CD14-positive monocyte (primary cell): Measurements from ENCODE around the gene CBX2. TPM values are rescaled to one million over a fixed set of nuclear protein-coding genes. Genes with fewer than 3 reads are reported as not detected.

Experiments used
- DNase-seq, 3 donors: peaks; one replicate each; pipeline ENCODE4 v3.0.0-alpha.2; 2011 to 2022
- H2AFZ ChIP-seq: 2 replicates; pipeline ENCODE4 v1.6.0; 2012; ENCODE audit warnings: mild to moderate bottlenecking, low read depth, low read length, inconsistent platforms; ENCODE audit not compliant: insufficient read depth, poor library complexity, severe bottlenecking
- H3K27ac ChIP-seq, 2 donors: 1 replicate in 1 of 2; 2 replicates in 1 of 2; pipeline ENCODE4 v1.5.1; 2012 to 2013; ENCODE audit warnings: low read length in 2 of 2, control low read depth in 1 of 2, inconsistent platforms in 1 of 2, low read depth in 1 of 2, mild to moderate bottlenecking in 1 of 2
- H3K27me3 ChIP-seq, 2 donors: one replicate each; pipeline versions ENCODE4 v1.6.0 to v1.6.1; 2011 to 2013; ENCODE audit warnings: low read length in 2 of 2; ENCODE audit not compliant: control insufficient read depth in 2 of 2, insufficient read depth in 2 of 2
- H3K36me3 ChIP-seq, 2 donors: replicated peaks in 1 of 2; 1 replicate in 1 of 2; 2 replicates in 1 of 2; pipeline versions ENCODE4 v1.5.1 to v1.6.1; 2012 to 2013; ENCODE audit warnings: low read length in 2 of 2, control low read depth in 1 of 2, inconsistent platforms in 1 of 2, mild to moderate bottlenecking in 1 of 2; ENCODE audit not compliant: insufficient read depth in 2 of 2, control insufficient read depth in 1 of 2
- H3K4me1 ChIP-seq, 2 donors: 1 replicate in 1 of 2; 2 replicates in 1 of 2; pipeline versions ENCODE4 v1.5.1 to v1.6.1; 2012 to 2013; ENCODE audit warnings: low read length in 2 of 2, control low read depth in 1 of 2, inconsistent platforms in 1 of 2, mild to moderate bottlenecking in 1 of 2, moderate library complexity in 1 of 2; ENCODE audit not compliant: insufficient read depth in 2 of 2, control insufficient read depth in 1 of 2
- H3K4me2 ChIP-seq: replicated peaks from 2 replicates; pipeline ENCODE3; 2012; ENCODE audit warnings: low read length, moderate library complexity, mild to moderate bottlenecking; ENCODE audit not compliant: poor library complexity, severe bottlenecking; ENCODE audit errors: extremely low read depth
- H3K4me3 ChIP-seq, 3 experiments: fragments of 200-600 bp in 1 of 3; sonication (generic) in 1 of 3; replicated peaks in 1 of 3; 1 replicate in 2 of 3; 2 replicates in 1 of 3; pipeline ENCODE4 v1.5.1; 2011 to 2013; ENCODE audit warnings: low read length in 3 of 3, mild to moderate bottlenecking in 3 of 3, control low read depth in 2 of 3, low read depth in 2 of 3, inconsistent platforms in 1 of 3, moderate library complexity in 1 of 3
- H3K79me2 ChIP-seq: 2 replicates; pipeline ENCODE4 v1.6.0; 2012; ENCODE audit warnings: mild to moderate bottlenecking, control low read depth, inconsistent platforms, low read length, moderate library complexity; ENCODE audit not compliant: insufficient read depth
- H3K9ac ChIP-seq: 2 replicates; pipeline ENCODE4 v1.6.0; 2017; ENCODE audit warnings: low read length, mild to moderate bottlenecking; ENCODE audit not compliant: insufficient read depth, poor library complexity, severe bottlenecking
- H3K9me3 ChIP-seq, 2 donors: replicated peaks in 1 of 2; 1 replicate in 1 of 2; 2 replicates in 1 of 2; pipeline versions ENCODE4 v1.5.1 to v1.6.1; 2012 to 2013; ENCODE audit warnings: low read length in 2 of 2, control low read depth in 1 of 2; ENCODE audit not compliant: control insufficient read depth in 1 of 2, insufficient read depth in 1 of 2
- H4K20me1 ChIP-seq: 2 replicates; pipeline ENCODE4 v1.6.0; 2012; ENCODE audit warnings: mild to moderate bottlenecking, low read length, control low read depth, moderate library complexity; ENCODE audit not compliant: insufficient read depth
- H3K27ac Mint-ChIP-seq, 7 donors: one replicate each; pipeline ENCODE4 v1.8.0; 2020; ENCODE audit warnings: mild to moderate bottlenecking in 7 of 7, mixed read lengths in 7 of 7, moderate library complexity in 6 of 7, inconsistent platforms in 2 of 7
- H3K27me3 Mint-ChIP-seq, 3 donors: one replicate each; pipeline ENCODE4 v1.8.0; 2021 to 2022; ENCODE audit warnings: low read depth in 3 of 3, mild to moderate bottlenecking in 3 of 3, mixed read lengths in 3 of 3, moderate library complexity in 3 of 3, inconsistent platforms in 1 of 3
- H3K36me3 Mint-ChIP-seq, 2 donors: one replicate each; pipeline ENCODE4 v1.8.0; 2020; ENCODE audit warnings: mixed read lengths in 2 of 2, inconsistent platforms in 1 of 2, mild to moderate bottlenecking in 1 of 2
- H3K4me1 Mint-ChIP-seq: one replicate; pipeline ENCODE4 v1.8.0; 2020; ENCODE audit warnings: mild to moderate bottlenecking, mixed read lengths
- H3K4me3 Mint-ChIP-seq, 2 donors: one replicate each; pipeline ENCODE4 v1.8.0; 2020; ENCODE audit warnings: mild to moderate bottlenecking in 2 of 2, mixed read lengths in 2 of 2, moderate library complexity in 1 of 2
- H3K9me3 Mint-ChIP-seq, 7 donors: one replicate each; pipeline ENCODE4 v1.8.0; 2020 to 2022; ENCODE audit warnings: mixed read lengths in 7 of 7, mild to moderate bottlenecking in 6 of 7, moderate library complexity in 6 of 7, inconsistent platforms in 2 of 7
- WGBS: methylation state at CpG from one replicate; pipeline ENCODE4 v1.1.5; 2013; ENCODE audit warnings: missing lambda C conversion rate; ENCODE audit not compliant: insufficient coverage; 5-methylcytosine and 5-hydroxymethylcytosine counted together
- intact Hi-C, 2 donors: fragments of 100-400 bp; cut with micrococcal nuclease; formaldehyde crosslinking; loops; one replicate each; pipeline versions ENCODE4 v1.15.0 to v1.15.1; 2023
- polyA plus RNA-seq, 3 donors: library from polyadenylated mRNA; depleted of rRNA in 1 of 3; unstranded in 2 of 3; stranded (reverse) in 1 of 3; fragments of 300-500 nt in 2 of 3; fragments of >200 nt in 1 of 3; fragmentation: Illumina TruSeq in 2 of 3; gene quantifications; 1 replicate in 2 of 3; 2 replicates in 1 of 3; pipeline ENCODE4 v1.2.3, GENCODE V29; 2012 to 2021
- TF ChIP-seq, protein P1 (sequence below): fragments of 200-600 bp; IDR thresholded peaks from one replicate; pipeline ENCODE4 v1.8.0; 2022; ENCODE audit warnings: antibody characterized with exemption, mild to moderate bottlenecking

The CBX2 gene
- polyA plus RNA-seq, 3 donors = 0.09 to 0.95 TPM; not detected in 1

DNA sequence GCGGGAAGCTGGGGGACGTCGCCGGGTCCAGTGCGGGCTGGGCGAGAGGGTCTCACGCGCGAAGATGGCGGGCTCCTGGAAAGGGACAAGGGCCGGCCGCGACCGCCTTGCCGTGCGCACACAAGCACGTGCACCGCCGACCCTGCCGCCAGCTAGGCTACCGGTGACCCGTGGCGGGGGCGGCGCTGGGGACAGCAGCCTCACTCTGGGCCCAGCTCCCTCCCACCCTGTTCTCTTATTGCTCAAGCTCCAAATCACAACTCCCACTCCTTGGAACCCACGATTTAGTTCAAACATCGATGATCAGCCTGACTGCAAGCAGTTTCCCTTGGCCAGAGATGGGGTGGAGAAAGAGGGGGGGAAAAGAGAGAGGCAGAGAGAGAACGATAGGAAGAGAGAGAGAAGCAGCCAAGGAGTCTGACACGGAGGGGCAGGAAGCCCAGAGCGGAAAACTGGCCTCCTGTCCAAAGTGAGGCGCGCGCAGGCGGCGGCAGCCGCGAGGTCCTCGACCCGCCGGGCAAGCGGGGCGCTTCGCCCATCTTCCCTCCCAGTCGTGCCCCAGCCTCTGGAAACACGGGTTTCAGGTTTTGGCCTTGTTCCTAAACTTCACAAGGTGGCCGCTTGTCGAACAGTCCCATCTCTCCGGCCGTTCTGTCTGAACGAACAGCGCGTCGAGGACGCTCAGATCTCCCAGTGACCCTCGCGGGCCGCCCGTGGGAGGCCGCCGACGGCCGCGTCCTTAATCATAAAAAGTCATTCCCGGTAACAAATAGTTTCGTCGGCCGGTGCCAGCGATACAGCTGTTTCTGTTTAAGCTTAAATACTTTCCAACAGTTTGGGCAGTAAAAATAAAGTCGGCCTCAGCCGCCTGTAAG is 20.6 kb downstream of the CBX2 start:
- H3K4me3 ChIP-seq = peak overlapping the region in 1 of 3 experiments; percentile 99
- H3K4me2 ChIP-seq = peak overlapping the region; percentile 99
- H2AFZ ChIP-seq = peak overlapping the region; percentile 68
- H3K27ac ChIP-seq = no peak overlapping the region
- peaks cover 9% of the 10 kb centered on the region in 2 donors for H3K36me3 ChIP-seq
- WGBS = 1% methylated on average over 67 of the region's 70 CpGs
- Mint-ChIP-seq H3K4me3 (peak overlapping the region; percentile 60 to 87), H3K36me3 (peaks cover 24 to 41% of the 10 kb centered on the region in 2 donors), H3K27me3 (peaks cover 58 to 73% (median 63%) of the 10 kb centered on the region in 3 donors), H3K9me3 (peaks cover under 1 to 45% (median 33%) of the 10 kb centered on the region in 7 donors), H3K27ac (peak overlapping the region in 2 of 7 donors; percentile 50 to 87), H3K4me1 (peaks cover 53% of the 10 kb centered on the region)
- peaks cover 51% of the 10 kb centered on the region for H4K20me1 ChIP-seq
- peaks cover 59 to 69% of the 10 kb centered on the region in 2 donors for H3K27me3 ChIP-seq
- H3K4me1 ChIP-seq = peaks cover 63 to 71% of the 10 kb centered on the region in 2 donors
- DNase-seq = no peak
- H3K79me2 ChIP-seq = peaks cover 3% of the 10 kb centered on the region
- peaks cover 7 to 43% of the 10 kb centered on the region in 2 donors for H3K9me3 ChIP-seq
- TF ChIP-seq, protein P1, sequence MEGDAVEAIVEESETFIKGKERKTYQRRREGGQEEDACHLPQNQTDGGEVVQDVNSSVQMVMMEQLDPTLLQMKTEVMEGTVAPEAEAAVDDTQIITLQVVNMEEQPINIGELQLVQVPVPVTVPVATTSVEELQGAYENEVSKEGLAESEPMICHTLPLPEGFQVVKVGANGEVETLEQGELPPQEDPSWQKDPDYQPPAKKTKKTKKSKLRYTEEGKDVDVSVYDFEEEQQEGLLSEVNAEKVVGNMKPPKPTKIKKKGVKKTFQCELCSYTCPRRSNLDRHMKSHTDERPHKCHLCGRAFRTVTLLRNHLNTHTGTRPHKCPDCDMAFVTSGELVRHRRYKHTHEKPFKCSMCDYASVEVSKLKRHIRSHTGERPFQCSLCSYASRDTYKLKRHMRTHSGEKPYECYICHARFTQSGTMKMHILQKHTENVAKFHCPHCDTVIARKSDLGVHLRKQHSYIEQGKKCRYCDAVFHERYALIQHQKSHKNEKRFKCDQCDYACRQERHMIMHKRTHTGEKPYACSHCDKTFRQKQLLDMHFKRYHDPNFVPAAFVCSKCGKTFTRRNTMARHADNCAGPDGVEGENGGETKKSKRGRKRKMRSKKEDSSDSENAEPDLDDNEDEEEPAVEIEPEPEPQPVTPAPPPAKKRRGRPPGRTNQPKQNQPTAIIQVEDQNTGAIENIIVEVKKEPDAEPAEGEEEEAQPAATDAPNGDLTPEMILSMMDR = no peak
- intact Hi-C loops = loop anchor here (2.0 kb wide), 2 partner anchors 40 to 44 kb away; partner anchors contain the start of gene CBX4 (in 1 of the 2)
- H3K9ac ChIP-seq = no peak overlapping the region

GRCh38 chr17:79799174-79799537 is 21.2 kb downstream of the CBX2 start:
- Histone ChIP-seq H2AFZ (no peak overlapping the region), H3K4me1 (peaks cover 70 to 76% of the 10 kb centered on the region in 2 donors), H4K20me1 (peaks cover 46% of the 10 kb centered on the region), H3K27ac (no peak overlapping the region), H3K79me2 (peaks cover 3% of the 10 kb centered on the region), H3K9me3 (peaks cover 12 to 46% of the 10 kb centered on the region in 2 donors), H3K4me2 (no peak overlapping the region), H3K4me3 (no peak overlapping the region), H3K36me3 (peaks cover 9% of the 10 kb centered on the region in 2 donors), H3K9ac (no peak overlapping the region), H3K27me3 (peaks cover 57 to 67% of the 10 kb centered on the region in 2 donors)
- WGBS = 5% methylated on average over 18 of the region's 23 CpGs
- TF ChIP-seq, protein P1 = no peak
- Mint-ChIP-seq H3K4me3 (peak overlapping the region; percentile 62 to 93), H3K36me3 (peaks cover 23 to 38% of the 10 kb centered on the region in 2 donors), H3K27ac (peak overlapping the region in 1 of 7 donors; percentile 36), H3K27me3 (peaks cover 56 to 73% (median 62%) of the 10 kb centered on the region in 3 donors), H3K4me1 (peaks cover 56% of the 10 kb centered on the region), H3K9me3 (peaks cover 2 to 43% (median 36%) of the 10 kb centered on the region in 7 donors)
- no peak for DNase-seq
- intact Hi-C loops = loop anchor here (2.0 kb wide), 2 partner anchors 40 to 44 kb away; partner anchors contain the start of gene CBX4 (in 1 of the 2)
